ENCODE measurements around the gene MS4A4E.
"Not testable (repeated sequence)": the region's sequence is repeated elsewhere in the genome, so short reads cannot be mapped to it uniquely, and the experiment has no call there.

MS4A4E gene

GRCh38 chr11:60242740-60243239, at the start of gene MS4A4E:
TSS of gene MS4A4E (minus strand) at chr11:60243137. CDS start at chr11:60230055, 13,082 bp downstream.
- DNase-seq, result no peak

- DNase-seq, result no peak
These were observed 49.2 kb upstream of the MS4A4E start for GRCh38 chr11:60292145-60292544.

DNA sequence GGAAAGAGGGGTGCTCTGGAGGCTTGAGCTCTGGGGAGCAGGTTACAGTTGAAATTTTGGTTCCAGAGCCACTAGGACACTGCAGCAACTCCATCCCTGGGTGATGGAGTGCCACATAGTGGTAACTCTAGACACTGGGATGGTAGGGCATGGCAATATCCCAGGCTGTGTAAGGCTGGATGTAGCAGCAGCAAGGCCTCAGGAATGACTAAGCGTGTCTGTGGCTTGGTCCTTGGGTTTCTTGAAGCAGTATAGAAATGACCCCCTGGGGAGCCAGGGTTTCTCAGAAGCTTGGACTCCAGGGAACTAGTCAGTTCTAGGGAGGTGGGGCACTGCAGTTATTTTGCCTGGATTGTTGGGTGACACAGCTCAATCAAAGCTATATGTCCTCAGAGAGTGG, 45.6 kb upstream of the MS4A4E start:
- DNase-seq, result no peak

- not testable (repeated sequence) for DNase-seq
These were observed 42.6 kb upstream of the MS4A4E start for GRCh38 chr11:60285411-60286126.

DNA sequence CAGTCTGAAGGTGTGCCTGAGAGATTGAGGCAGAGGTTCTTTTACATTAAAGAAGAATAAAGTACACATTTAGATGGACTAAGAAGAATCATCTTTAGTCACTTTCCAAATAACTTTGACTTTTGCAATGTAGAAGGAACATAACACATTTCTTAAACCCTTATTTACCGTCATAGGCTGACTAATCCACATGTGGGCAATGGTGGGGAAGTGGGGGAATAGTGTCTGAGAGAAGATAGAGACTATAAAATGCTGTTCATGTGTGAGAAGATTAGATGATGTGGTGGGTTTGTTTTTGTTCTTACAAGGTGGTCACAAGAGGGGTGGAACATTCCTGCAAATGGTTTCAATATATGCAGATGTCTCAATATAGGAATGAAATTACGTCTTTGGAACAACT, 39.3 kb upstream of the MS4A4E start:
- no peak for DNase-seq

GRCh38 chr11:60281485-60281884, 38.5 kb upstream of the MS4A4E start:
- no peak for DNase-seq

DNA sequence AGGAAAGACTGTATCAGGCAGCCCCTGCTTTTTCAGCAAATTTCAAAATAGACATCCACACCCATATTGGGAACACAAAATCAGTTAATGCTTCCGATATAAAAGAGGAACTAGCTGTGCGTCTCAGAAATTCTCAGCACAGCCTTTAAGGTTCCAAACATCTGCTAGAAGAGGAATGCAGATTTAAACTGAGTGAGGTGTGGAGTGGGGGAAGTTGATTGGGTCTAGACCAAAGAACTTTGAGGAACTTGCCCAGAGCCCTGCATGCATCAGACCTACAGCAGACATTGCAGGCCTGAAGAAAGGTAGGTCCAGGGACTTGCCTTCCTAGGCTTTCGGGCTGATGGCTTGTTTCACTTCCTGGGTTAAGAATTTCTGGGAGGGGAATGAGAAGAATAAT, 37.5 kb upstream of the MS4A4E start, which contains the start of gene MS4A4A:
MS4A4A (plus strand) TSS at position 255 of the 400 bp plus-strand sequence; CDS start at position 265, 10 bp downstream.
- no peak for DNase-seq

DNA sequence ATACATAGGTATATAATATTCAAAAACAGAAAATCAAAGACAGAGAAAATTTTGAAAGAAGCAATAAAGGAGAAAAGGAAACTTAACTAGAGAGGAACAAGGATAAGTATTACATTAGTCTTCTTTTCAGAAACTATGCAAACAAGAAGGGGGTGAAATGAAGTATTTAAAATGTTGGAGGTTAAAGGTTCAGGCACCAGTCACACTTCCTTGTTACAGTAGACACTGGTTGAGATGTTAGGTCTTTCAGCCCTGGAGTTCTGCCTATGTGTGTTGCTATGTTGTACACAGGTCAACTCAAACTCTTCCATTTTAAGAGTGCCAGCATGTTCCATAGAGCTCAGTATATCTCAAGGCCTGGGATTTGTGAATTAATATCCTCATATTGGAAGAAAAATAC, 31.5 kb upstream of the MS4A4E start:
- DNase-seq, result no peak

DNA sequence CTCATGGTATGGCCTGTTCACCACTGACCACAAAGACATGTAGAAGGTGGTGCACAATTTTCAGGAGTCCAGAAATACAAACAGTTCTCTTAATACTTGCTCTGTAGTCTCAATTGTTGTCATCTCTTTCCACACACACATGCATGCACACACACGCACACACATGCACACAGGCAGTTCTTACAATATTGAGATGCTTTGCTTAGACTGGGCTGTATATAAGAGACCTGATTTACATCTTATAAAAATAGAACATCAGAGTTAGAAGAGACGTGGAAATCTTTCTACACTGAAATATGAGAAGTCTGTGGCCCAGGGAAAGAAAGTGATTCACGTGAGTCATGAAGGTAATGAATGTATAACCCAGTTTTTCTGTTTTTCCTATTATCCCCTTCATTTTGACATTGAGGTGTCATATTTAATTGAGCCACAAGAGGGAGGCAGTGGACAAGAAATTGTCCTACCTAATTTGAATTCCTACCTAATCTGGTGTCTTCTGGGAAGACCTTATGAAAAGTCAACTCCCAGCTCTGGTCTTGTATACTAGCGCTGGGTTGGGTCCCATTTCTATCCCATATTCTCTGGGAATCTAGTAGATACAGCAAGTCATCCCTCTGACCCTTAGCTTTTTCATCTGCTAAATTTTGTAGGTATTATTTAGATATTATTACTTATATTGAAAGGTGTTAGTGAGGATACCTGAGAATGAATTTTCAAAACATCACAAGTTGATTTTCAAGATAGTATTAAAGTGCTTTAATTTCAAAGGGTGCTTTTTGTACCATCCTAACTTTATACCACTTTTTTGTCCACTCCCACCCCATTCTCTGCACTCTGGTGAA, 22.7 kb upstream of the MS4A4E start:
- no peak for DNase-seq

GRCh38 chr11:60264644-60265043, 21.7 kb upstream of the MS4A4E start:
- DNase-seq, result no peak

GRCh38 chr11:60263402-60263801, 20.5 kb upstream of the MS4A4E start:
- DNase-seq, result no peak

GRCh38 chr11:60261014-60261413, 18.1 kb upstream of the MS4A4E start:
- DNase-seq, result no peak

GRCh38 chr11:60257956-60258722, 15.2 kb upstream of the MS4A4E start:
- no peak for DNase-seq

DNA sequence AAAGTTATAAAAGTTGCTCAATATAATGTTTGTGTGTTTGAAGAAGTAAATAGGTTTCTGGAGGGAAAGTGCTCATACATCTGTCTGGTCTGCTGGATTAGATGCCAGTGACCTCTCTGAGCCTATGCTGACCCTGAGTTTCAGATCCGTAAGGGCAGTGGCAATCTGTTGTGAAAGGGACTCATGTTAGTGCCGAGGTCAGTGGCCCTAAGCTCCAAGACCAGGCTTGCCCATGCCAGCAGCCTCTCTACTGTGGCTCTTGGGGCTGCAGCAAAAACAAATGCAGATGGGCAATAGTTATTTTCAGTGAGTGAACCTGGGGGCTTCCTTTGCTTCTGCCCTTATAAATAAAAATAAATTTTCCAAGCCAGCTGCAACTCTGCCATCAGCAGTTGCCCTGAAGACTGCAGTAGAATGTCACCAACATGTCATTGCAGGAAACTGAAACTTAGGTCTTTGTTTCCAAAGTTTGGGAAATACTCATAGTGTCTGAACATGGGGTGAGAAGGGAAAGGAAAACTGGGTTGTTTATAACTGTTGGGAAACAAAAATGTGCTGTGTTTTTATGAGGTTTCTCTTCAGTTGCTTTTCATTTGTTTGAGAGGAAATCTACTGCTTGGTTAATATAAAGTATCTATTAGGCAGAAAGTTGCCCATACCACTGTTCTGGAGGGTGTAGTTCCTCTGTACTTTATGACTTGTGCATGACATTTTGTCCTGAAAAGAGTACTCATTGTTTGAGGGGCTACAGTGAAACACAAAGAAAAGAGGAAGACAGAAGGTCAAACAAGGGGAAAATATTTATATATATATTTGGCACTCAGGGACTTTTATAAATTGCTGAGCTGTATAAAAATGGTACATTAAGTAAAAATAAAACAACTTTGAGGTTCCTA, 9.5 kb upstream of the MS4A4E start:
- no peak for DNase-seq

GRCh38 chr11:60251485-60252212, 8.7 kb upstream of the MS4A4E start:
- no peak for DNase-seq

GRCh38 chr11:60241786-60242185, 1.2 kb downstream of the MS4A4E start:
- DNase-seq, result no peak

- DNase-seq, result no peak
These were observed 2.3 kb downstream of the MS4A4E start for GRCh38 chr11:60240662-60241061.

DNA sequence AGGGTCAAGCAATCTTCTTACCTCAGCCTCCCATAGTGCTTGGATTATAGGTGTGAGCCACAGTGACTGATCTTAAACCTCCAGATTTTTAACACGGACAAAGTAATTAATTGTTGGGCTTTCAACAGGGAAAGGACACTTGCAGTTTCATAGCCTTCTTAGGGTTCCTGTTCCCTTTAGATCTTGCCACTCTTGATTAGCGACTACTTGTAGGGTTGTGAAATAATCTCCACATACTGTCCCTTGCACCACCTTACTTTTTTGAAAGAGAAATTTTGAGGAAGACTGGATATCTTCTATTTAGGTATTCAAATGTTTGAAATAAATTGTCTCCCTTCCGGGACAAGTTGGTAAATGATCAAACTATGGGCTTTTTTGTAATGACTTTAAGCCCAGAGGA, 7.6 kb downstream of the MS4A4E start:
- no peak for DNase-seq

- no peak for DNase-seq
These were observed 12.3 kb downstream of the MS4A4E start for GRCh38 chr11:60230681-60231080.

DNA sequence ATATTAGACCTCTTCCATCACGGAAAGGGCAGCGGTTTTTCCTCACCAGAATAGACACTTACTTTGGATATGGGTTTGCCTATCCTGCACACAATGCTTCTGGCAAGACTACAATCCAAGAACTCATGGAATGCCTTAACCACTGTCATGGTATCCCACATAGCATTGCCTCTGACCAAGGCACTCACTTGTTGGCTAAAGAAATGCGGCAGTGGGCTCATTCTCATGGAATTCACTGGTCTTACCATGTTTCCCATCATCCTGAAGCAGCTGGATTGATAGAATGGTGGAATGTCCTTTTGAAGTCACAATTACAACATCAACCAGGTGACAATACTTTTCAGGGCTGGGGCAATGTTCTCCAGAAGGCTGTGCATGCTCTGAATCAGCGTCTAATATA, 20.8 kb downstream of the MS4A4E start:
- no peak for DNase-seq

DNA sequence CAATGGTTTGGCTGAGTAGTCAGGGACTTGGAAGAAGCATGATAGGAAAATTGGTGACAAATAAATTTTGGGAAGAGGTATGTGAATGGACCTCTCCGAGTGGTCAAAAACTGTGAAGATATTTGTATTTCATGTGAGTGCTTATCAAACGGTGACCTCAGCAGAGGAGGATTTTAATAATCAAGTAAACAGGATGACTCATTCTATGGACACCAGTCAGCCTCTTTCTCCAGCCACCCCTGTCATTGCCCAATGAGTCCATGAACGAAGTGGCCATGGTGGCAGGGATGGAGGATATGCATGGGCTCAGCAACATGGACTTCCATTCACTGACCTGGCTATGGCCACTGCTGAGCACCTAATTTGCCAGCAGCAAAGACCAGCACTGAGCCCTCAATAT, 21.2 kb downstream of the MS4A4E start:
- no peak for DNase-seq
